H9 (cell line): ENCODE results near the gene GPR32. TPM values are rescaled to one million over a fixed set of nuclear protein-coding genes. Genes with fewer than 3 reads are reported as not detected.

Experiments used
- DNase-seq: peaks from one replicate; pipeline ENCODE4 v3.0.0-alpha.2; 2017
- H2AFZ ChIP-seq: one replicate; pipeline ENCODE4 v1.6.1; 2013; ENCODE audit warnings: mild to moderate bottlenecking, low read length, control low read depth, moderate library complexity
- H2AK5ac ChIP-seq: 2 replicates; pipeline ENCODE4 v1.6.1; 2013; ENCODE audit warnings: low read length, control low read depth, mixed read lengths; ENCODE audit not compliant: insufficient read length
- H2BK120ac ChIP-seq: one replicate; pipeline ENCODE4 v1.6.1; 2013; ENCODE audit warnings: low read depth, mild to moderate bottlenecking, low read length, control low read depth, inconsistent platforms; ENCODE audit not compliant: poor library complexity, severe bottlenecking
- H2BK12ac ChIP-seq: 2 replicates; pipeline ENCODE4 v1.6.1; 2013; ENCODE audit warnings: low read length, control low read depth, mixed read lengths, low read depth; ENCODE audit not compliant: insufficient read length
- H2BK15ac ChIP-seq: 2 replicates; pipeline ENCODE4 v1.6.1; 2013; ENCODE audit warnings: low read depth, low read length, control low read depth
- H2BK20ac ChIP-seq: one replicate; pipeline ENCODE4 v1.6.1; 2013; ENCODE audit warnings: low read depth, mild to moderate bottlenecking, low read length, control low read depth, inconsistent platforms; ENCODE audit not compliant: poor library complexity, severe bottlenecking
- H2BK5ac ChIP-seq: 2 replicates; pipeline ENCODE4 v1.6.1; 2013; ENCODE audit warnings: low read length, control low read depth, mixed read lengths; ENCODE audit not compliant: insufficient read length
- H3K14ac ChIP-seq: 2 replicates; pipeline ENCODE4 v1.6.1; 2013; ENCODE audit warnings: low read length, control low read depth; ENCODE audit not compliant: insufficient read depth
- H3K18ac ChIP-seq: 2 replicates; pipeline ENCODE4 v1.6.1; 2013; ENCODE audit warnings: low read depth, mild to moderate bottlenecking, mixed read lengths, low read length, control low read depth; ENCODE audit not compliant: insufficient read length
- H3K23ac ChIP-seq: 2 replicates; pipeline ENCODE4 v1.6.1; 2013; ENCODE audit warnings: low read length, control low read depth, mixed read lengths, low read depth; ENCODE audit not compliant: insufficient read length
- H3K23me2 ChIP-seq: 2 replicates; pipeline ENCODE4 v1.6.1; 2013; ENCODE audit warnings: low read depth, mild to moderate bottlenecking, mixed read lengths, low read length, control low read depth; ENCODE audit not compliant: insufficient read length, poor library complexity, severe bottlenecking
- H3K27ac ChIP-seq: 2 replicates; pipeline ENCODE4 v1.5.1; 2013; ENCODE audit warnings: low read length, control low read depth, mixed read lengths, low read depth; ENCODE audit not compliant: insufficient read length
- H3K27me3 ChIP-seq: 2 replicates; pipeline ENCODE4 v1.6.1; 2013; ENCODE audit warnings: low read length, control low read depth, inconsistent platforms; ENCODE audit not compliant: insufficient read depth
- H3K4ac ChIP-seq: 2 replicates; pipeline ENCODE4 v1.6.1; 2013; ENCODE audit warnings: low read depth, mild to moderate bottlenecking, control low read depth, inconsistent platforms, low read length, moderate library complexity
- H3K4me1 ChIP-seq: 2 replicates; pipeline ENCODE4 v1.6.1; 2013; ENCODE audit warnings: low read length, control low read depth, inconsistent platforms; ENCODE audit not compliant: insufficient read depth
- H3K4me2 ChIP-seq: 2 replicates; pipeline ENCODE4 v1.6.1; 2013; ENCODE audit warnings: low read length, control low read depth, mixed read lengths; ENCODE audit not compliant: insufficient read length, insufficient read depth
- H3K56ac ChIP-seq: 2 replicates; pipeline ENCODE4 v1.6.1; 2013; ENCODE audit warnings: low read depth, mild to moderate bottlenecking, mixed read lengths, low read length, control low read depth; ENCODE audit not compliant: insufficient read length
- H3K79me1 ChIP-seq: 2 replicates; pipeline ENCODE4 v1.6.1; 2013; ENCODE audit warnings: low read depth, mild to moderate bottlenecking, moderate library complexity, low read length, control low read depth, inconsistent platforms; ENCODE audit not compliant: insufficient read depth, poor library complexity, severe bottlenecking
- H3K79me2 ChIP-seq: 2 replicates; pipeline ENCODE4 v1.6.1; 2013; ENCODE audit warnings: low read length, control low read depth, inconsistent platforms; ENCODE audit not compliant: insufficient read depth
- H3K9ac ChIP-seq: 2 replicates; pipeline ENCODE4 v1.6.1; 2013; ENCODE audit warnings: low read length, control low read depth, mixed read lengths; ENCODE audit not compliant: insufficient read length; ENCODE audit errors: extremely low read depth
- H3K9me3 ChIP-seq: one replicate; pipeline ENCODE4 v1.6.1; 2013; ENCODE audit warnings: low read depth, low read length, inconsistent platforms; ENCODE audit not compliant: control insufficient read depth
- H3T11ph ChIP-seq: one replicate; pipeline ENCODE4 v1.6.1; 2013; ENCODE audit warnings: mild to moderate bottlenecking, low read length, control low read depth, inconsistent platforms
- H4K20me1 ChIP-seq: one replicate; pipeline ENCODE4 v1.6.1; 2013; ENCODE audit not compliant: control insufficient read depth, insufficient read length, insufficient read depth
- H4K5ac ChIP-seq: 2 replicates; pipeline ENCODE4 v1.6.1; 2013; ENCODE audit warnings: low read depth, mild to moderate bottlenecking, mixed read lengths, low read length, control low read depth; ENCODE audit not compliant: insufficient read length
- H4K8ac ChIP-seq: replicated peaks from 2 replicates; pipeline ENCODE4 v1.6.1; 2013; ENCODE audit warnings: low read length, control low read depth, mixed read lengths, low read depth; ENCODE audit not compliant: insufficient read length
- H4K91ac ChIP-seq: 2 replicates; pipeline ENCODE4 v1.6.1; 2013; ENCODE audit warnings: low read depth, mild to moderate bottlenecking, moderate library complexity, mixed read lengths, low read length, control low read depth; ENCODE audit not compliant: insufficient read length
- H3K27ac Mint-ChIP-seq, 3 experiments: 2 replicates in 2 of 3; 3 replicates in 1 of 3; pipeline ENCODE4 v1.8.0; 2020 to 2021; ENCODE audit warnings: mixed read lengths in 3 of 3, mild to moderate bottlenecking in 1 of 3, moderate library complexity in 1 of 3
- H3K27me3 Mint-ChIP-seq: 2 replicates; pipeline ENCODE4 v1.8.0; 2021; ENCODE audit warnings: low read depth, mild to moderate bottlenecking, moderate library complexity, mixed read lengths
- H3K36me3 Mint-ChIP-seq, 3 experiments: 2 replicates in 2 of 3; 3 replicates in 1 of 3; pipeline ENCODE4 v1.8.0; 2020 to 2021; ENCODE audit warnings: low read depth in 3 of 3, mixed read lengths in 3 of 3; ENCODE audit not compliant: insufficient read depth in 1 of 3
- H3K4me1 Mint-ChIP-seq, 2 experiments: 2 replicates each; pipeline ENCODE4 v1.8.0; 2020; ENCODE audit warnings: mixed read lengths in 2 of 2
- H3K4me3 Mint-ChIP-seq, 2 experiments: 2 replicates in 1 of 2; 3 replicates in 1 of 2; pipeline ENCODE4 v1.8.0; 2020 to 2021; ENCODE audit warnings: mild to moderate bottlenecking in 2 of 2, mixed read lengths in 2 of 2, moderate library complexity in 1 of 2
- H3K9me3 Mint-ChIP-seq, 2 experiments: 2 replicates in 1 of 2; 3 replicates in 1 of 2; pipeline ENCODE4 v1.8.0; 2020; ENCODE audit warnings: mild to moderate bottlenecking in 2 of 2, mixed read lengths in 2 of 2, moderate library complexity in 1 of 2
- WGBS: extraction: QIAGEN DNeasy Blood & Tissue Kit; methylation state at CpG from one replicate; pipeline ENCODE4 v1.1.7; 2013; ENCODE audit warnings: missing lambda C conversion rate, low lambda C conversion rate, mixed read lengths; ENCODE audit not compliant: insufficient read length; ENCODE audit errors: extremely low coverage; 5-methylcytosine and 5-hydroxymethylcytosine counted together
- total RNA-seq: library from RNA; stranded (reverse); gene quantifications from 2 replicates; pipeline ENCODE4 v1.2.1, GENCODE V29; 2021
- TF ChIP-seq, protein P1 (sequence below): fragments of 200-600 bp; sonication (generic); conservative IDR thresholded peaks from 3 replicates; pipeline ENCODE4 v1.8.0; 2021; ENCODE audit warnings: antibody characterized with exemption, mild to moderate bottlenecking

Gene GPR32
- total RNA-seq, 1 experiment from 2014 or later: not detected

DNA sequence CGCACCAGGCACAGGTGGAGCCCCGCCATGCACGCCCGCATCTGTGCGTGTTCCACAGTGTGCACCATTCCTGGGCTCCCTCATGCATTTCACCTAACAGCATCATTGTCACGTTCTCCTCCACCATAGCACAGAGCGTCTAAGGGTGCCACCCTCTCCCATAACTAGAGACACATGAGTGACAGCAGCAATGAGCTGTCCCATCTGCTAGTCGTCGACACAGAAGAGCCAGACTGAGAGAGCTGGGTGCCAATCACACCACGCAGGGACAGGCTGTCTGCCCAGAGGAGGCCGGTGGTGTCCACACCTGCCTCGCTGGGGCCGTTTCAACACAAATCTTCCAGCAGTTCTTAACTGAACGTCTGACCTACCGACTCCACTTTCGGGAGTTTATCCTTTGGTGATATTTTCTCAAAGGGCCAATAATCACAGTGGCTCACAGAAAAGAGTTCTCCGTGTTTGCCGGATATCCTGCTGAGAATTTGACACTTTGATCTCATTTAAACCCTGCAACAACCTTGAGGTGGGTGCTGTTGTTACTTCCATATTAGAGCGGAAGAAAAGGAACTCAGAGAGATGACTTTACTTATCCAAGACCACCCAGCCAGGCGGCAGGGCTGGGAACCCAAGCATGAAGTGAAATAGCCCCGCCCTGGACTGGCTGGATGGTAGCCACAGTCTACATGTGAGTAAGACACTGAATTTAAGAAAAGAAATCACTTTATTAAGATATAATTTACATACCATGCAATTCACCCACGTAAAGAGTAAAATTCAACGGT lies 30.9 kb upstream of the GPR32 start:
- H3K4me3 Mint-ChIP-seq: no peak overlapping the region
- Histone ChIP-seq H3K23me2 (no peaks in the 10 kb centered on the region), H3T11ph (no peak overlapping the region), H3K79me1 (no peaks in the 10 kb centered on the region), H4K8ac (no peak overlapping the region), H4K5ac (no peak overlapping the region), H3K4ac (no peak overlapping the region), H2AK5ac (no peak overlapping the region), H2BK15ac (no peak overlapping the region), H2BK120ac (no peak overlapping the region), H4K91ac (no peak overlapping the region), H3K4me2 (no peak overlapping the region), H2BK12ac (no peak overlapping the region), H3K14ac (no peak overlapping the region), H3K18ac (no peak overlapping the region), H2BK20ac (no peak overlapping the region), H3K79me2 (no peaks in the 10 kb centered on the region), H3K23ac (no peak overlapping the region), H3K27ac (no peak overlapping the region), H2BK5ac (no peak overlapping the region), H3K56ac (no peak overlapping the region), H3K27me3 (no peaks in the 10 kb centered on the region), H4K20me1 (no peaks in the 10 kb centered on the region), H3K9ac (no peak overlapping the region), H3K4me1 (no peaks in the 10 kb centered on the region), H3K9me3 (no peaks in the 10 kb centered on the region), H2AFZ (no peak overlapping the region)
- TF ChIP-seq, protein P1, sequence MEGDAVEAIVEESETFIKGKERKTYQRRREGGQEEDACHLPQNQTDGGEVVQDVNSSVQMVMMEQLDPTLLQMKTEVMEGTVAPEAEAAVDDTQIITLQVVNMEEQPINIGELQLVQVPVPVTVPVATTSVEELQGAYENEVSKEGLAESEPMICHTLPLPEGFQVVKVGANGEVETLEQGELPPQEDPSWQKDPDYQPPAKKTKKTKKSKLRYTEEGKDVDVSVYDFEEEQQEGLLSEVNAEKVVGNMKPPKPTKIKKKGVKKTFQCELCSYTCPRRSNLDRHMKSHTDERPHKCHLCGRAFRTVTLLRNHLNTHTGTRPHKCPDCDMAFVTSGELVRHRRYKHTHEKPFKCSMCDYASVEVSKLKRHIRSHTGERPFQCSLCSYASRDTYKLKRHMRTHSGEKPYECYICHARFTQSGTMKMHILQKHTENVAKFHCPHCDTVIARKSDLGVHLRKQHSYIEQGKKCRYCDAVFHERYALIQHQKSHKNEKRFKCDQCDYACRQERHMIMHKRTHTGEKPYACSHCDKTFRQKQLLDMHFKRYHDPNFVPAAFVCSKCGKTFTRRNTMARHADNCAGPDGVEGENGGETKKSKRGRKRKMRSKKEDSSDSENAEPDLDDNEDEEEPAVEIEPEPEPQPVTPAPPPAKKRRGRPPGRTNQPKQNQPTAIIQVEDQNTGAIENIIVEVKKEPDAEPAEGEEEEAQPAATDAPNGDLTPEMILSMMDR: no peak
- no CpG with 5 or more reads among the region's 23 CpGs for WGBS
- peaks cover 61% of the 10 kb centered on the region for H3K27me3 Mint-ChIP-seq
- peaks cover 4 to 8% of the 10 kb centered on the region in 2 experiments for H3K4me1 Mint-ChIP-seq
- H3K9me3 Mint-ChIP-seq: no peaks in the 10 kb centered on the region
- H3K27ac Mint-ChIP-seq: no peak overlapping the region
- no peaks in the 10 kb centered on the region for H3K36me3 Mint-ChIP-seq
- DNase-seq: no peak
